HUES48 (cell line): ENCODE data around the gene MAMDC4.

Experiments used
- H3K27ac ChIP-seq: one replicate; pipeline ENCODE4 v1.7.0; 2013; ENCODE audit warnings: low read depth, low read length, inconsistent platforms
- H3K27me3 ChIP-seq: 2 replicates; pipeline ENCODE4 v1.6.1; 2013; ENCODE audit warnings: mild to moderate bottlenecking, low read length; ENCODE audit not compliant: control insufficient read depth, insufficient read depth
- H3K36me3 ChIP-seq: 2 replicates; pipeline ENCODE4 v1.6.1; 2013; ENCODE audit warnings: low read length; ENCODE audit not compliant: control insufficient read depth, insufficient read depth
- H3K4me1 ChIP-seq: 2 replicates; pipeline ENCODE4 v1.6.1; 2013; ENCODE audit warnings: mild to moderate bottlenecking, low read length; ENCODE audit not compliant: control insufficient read depth, insufficient read depth
- H3K4me3 ChIP-seq: 2 replicates; pipeline ENCODE4 v1.5.1; 2013; ENCODE audit warnings: mild to moderate bottlenecking, low read depth, low read length
- H3K9ac ChIP-seq: 2 replicates; pipeline ENCODE4 v1.6.1; 2013; ENCODE audit warnings: mild to moderate bottlenecking, low read depth, low read length, moderate library complexity
- H3K9me3 ChIP-seq: 2 replicates; pipeline ENCODE4 v1.6.1; 2013; ENCODE audit warnings: low read length; ENCODE audit not compliant: control insufficient read depth, insufficient read depth

The MAMDC4 gene

DNA sequence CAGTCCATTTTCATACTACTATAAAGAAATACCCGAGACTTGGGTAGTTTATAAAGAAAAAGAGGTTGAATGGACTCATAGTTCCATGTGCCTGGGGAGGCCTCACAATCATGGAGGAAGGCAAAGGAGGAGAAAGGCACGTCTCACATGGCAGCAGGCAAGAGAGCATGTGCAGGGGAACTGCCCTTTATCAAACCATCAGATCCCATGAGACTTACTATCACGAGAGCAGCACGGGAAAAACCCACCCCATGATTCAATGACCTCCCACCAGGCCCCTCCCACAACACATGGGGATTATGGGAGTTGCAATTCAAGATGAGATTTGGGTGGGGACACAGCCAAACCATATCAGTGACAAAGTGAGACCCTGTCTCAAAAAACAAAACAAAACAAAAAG is 54.1 kb downstream of the MAMDC4 start:
- no peak overlapping the region for H3K27ac ChIP-seq
- H3K4me1 ChIP-seq, result no peaks in the 10 kb centered on the region
- H3K9me3 ChIP-seq, result no peaks in the 10 kb centered on the region
- H3K9ac ChIP-seq, result no peak overlapping the region
- H3K36me3 ChIP-seq, result peaks cover 80% of the 10 kb centered on the region
- H3K4me3 ChIP-seq, result no peak overlapping the region
- H3K27me3 ChIP-seq, result no peaks in the 10 kb centered on the region

DNA sequence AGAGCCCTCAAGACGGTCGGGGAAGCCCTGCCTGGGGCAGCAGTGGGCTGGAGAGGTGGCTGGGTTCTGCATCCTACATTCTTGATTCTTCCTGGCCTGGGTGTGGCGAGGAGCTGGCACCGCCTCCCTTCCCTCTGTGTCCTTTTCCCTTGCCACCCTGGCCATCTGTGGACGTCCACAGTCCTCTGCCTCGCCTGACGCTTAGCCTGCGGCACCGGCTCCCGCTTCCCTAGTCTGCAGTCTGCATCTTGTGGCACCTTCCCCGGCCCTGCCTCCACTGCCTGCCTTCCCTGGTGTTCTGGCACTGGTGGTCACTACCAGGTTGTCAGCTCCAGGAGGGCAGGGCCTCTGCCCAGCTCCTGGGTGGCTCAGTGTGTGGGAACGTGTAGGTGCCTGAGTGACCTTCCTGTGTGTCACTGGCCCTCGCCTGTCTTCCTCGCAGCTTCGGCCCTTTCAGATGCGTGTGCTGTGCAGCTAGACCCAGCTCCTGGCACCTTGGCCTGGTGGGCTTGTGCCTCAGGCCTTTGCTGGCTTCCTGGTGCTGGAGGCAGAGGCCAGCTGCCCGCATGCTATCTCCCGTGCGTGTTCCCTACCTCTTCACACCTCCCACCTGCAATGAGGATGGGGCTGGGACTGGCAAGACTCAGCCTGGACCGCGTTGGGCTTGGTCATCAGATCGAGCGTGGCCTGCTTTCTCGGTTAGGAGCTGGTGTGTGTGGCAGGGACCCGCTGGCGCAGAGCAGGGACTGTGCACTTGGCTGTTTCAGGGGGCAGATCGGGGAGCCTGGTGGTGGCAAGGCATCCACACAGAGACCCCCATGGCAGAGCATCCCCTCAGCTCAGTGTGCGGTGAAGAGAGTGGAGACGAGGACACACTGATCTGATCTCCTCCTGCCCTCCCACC is 55.1 kb downstream of the MAMDC4 start:
- no peaks in the 10 kb centered on the region for H3K9me3 ChIP-seq
- H3K27ac ChIP-seq, result no peak overlapping the region
- H3K36me3 ChIP-seq, result peaks cover 72% of the 10 kb centered on the region

More for the DNA sequence above, 55.1 kb downstream of the MAMDC4 start:
- Histone ChIP-seq H3K4me3 (no peak overlapping the region), H3K4me1 (no peaks in the 10 kb centered on the region), H3K27me3 (no peaks in the 10 kb centered on the region), H3K9ac (no peak overlapping the region)
